Stomach (tissue), 4 donors: ENCODE results near the gene PTPRT.

ENCODE experiments used
- POLR2A ChIP-seq, 4 donors: fragments of 450-650 bp; IDR thresholded peaks; one replicate each; pipeline ENCODE4 v1.6.1; 2016; ENCODE audit warnings: antibody characterized with exemption in 4 of 4, control low read depth in 2 of 4, mild to moderate bottlenecking in 1 of 4, moderate library complexity in 1 of 4
- POLR2AphosphoS5 ChIP-seq, 3 donors: sonication (generic); formaldehyde crosslinking; IDR thresholded peaks; one replicate each; pipeline ENCODE4 v1.6.1; 2016; ENCODE audit warnings: antibody characterized with exemption in 3 of 3
- TF ChIP-seq, protein P1 (sequence below), 7 experiments: fragments of 450-650 bp in 4 of 7; fragments of 200-600 bp in 3 of 7; sonication (generic) in 3 of 7; IDR thresholded peaks; one replicate each; pipeline ENCODE4 v1.5.1; 2016 to 2019; ENCODE audit warnings: antibody characterized with exemption in 7 of 7, control low read depth in 2 of 7, mild to moderate bottlenecking in 1 of 7

DNA sequence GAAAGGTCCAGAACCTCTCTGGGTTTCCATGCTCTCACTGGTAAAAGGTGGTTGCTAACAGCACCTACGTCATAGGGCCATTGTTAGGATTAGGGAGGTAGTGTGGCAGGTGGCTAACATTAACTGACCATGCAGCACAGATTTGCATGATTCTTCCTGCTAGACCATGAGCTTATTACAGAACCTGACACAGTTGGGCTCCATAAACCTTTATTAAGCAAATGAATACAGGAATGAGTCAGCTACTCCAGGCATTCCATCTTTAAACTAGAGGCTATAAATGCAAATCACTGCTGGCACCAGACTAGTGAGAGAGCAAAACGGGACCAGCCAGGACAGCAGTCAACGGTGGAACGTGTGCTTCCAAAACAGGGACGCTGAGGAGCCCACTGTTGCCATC lies 440.1 kb downstream of the PTPRT start:
- TF ChIP-seq POLR2A (IDR thresholded peaks at IDR 0.05) (no peak), POLR2AphosphoS5 (IDR thresholded peaks at IDR 0.05) (no peak)
- TF ChIP-seq, protein P1, sequence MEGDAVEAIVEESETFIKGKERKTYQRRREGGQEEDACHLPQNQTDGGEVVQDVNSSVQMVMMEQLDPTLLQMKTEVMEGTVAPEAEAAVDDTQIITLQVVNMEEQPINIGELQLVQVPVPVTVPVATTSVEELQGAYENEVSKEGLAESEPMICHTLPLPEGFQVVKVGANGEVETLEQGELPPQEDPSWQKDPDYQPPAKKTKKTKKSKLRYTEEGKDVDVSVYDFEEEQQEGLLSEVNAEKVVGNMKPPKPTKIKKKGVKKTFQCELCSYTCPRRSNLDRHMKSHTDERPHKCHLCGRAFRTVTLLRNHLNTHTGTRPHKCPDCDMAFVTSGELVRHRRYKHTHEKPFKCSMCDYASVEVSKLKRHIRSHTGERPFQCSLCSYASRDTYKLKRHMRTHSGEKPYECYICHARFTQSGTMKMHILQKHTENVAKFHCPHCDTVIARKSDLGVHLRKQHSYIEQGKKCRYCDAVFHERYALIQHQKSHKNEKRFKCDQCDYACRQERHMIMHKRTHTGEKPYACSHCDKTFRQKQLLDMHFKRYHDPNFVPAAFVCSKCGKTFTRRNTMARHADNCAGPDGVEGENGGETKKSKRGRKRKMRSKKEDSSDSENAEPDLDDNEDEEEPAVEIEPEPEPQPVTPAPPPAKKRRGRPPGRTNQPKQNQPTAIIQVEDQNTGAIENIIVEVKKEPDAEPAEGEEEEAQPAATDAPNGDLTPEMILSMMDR (IDR thresholded peaks at IDR 0.05) = no peak
